ENCODE results near the gene NRN1. TPM values are rescaled to one million over a fixed set of nuclear protein-coding genes. Genes with fewer than 3 reads are reported as not detected.

Gene NRN1
- total and polyA plus RNA-seq, 9 donors = 1.8 to 31.9 (median 5.5) TPM

- DNase-seq = no peak
- Histone ChIP-seq H3K9me3 (peaks cover 0 to 9% of the 10 kb centered on the region in 2 donors), H3K27ac (no peak overlapping the region), H3K4me1 (ENCODE audit: insufficient read depth) (peaks cover 6% of the 10 kb centered on the region), H3K36me3 (no peaks in the 10 kb centered on the region), H3K4me3 (peak overlapping the region; percentile 27), H3K27me3 (no peaks in the 10 kb centered on the region)
- TF ChIP-seq EP300 (IDR thresholded peaks at IDR 0.05) (no peak), POLR2A (IDR thresholded peaks at IDR 0.05) (no peak)
- TF ChIP-seq, protein P1, sequence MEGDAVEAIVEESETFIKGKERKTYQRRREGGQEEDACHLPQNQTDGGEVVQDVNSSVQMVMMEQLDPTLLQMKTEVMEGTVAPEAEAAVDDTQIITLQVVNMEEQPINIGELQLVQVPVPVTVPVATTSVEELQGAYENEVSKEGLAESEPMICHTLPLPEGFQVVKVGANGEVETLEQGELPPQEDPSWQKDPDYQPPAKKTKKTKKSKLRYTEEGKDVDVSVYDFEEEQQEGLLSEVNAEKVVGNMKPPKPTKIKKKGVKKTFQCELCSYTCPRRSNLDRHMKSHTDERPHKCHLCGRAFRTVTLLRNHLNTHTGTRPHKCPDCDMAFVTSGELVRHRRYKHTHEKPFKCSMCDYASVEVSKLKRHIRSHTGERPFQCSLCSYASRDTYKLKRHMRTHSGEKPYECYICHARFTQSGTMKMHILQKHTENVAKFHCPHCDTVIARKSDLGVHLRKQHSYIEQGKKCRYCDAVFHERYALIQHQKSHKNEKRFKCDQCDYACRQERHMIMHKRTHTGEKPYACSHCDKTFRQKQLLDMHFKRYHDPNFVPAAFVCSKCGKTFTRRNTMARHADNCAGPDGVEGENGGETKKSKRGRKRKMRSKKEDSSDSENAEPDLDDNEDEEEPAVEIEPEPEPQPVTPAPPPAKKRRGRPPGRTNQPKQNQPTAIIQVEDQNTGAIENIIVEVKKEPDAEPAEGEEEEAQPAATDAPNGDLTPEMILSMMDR (IDR thresholded peaks at IDR 0.05) = no peak
- 5 to 8% (median 6%) methylated on average over 46 to 48 of the region's 48 CpGs for WGBS, 3 donors
- intact Hi-C loops (cut with DNase I) = no loop called here
Observed at GRCh38 chr6:6002848-6003620, 3.7 kb downstream of the NRN1 start.

- no peaks in the 10 kb centered on the region for H3K36me3 ChIP-seq
- no peaks in the 10 kb centered on the region for H3K27me3 ChIP-seq
- intact Hi-C loops (cut with DNase I) = no loop called here
- H3K4me3 ChIP-seq = no peak overlapping the region
- H3K9me3 ChIP-seq = peaks cover 0 to 9% of the 10 kb centered on the region in 2 donors
- DNase-seq = no peak
- peaks cover 2% of the 10 kb centered on the region for H3K4me1 ChIP-seq (ENCODE audit: insufficient read depth)
- TF ChIP-seq POLR2A (IDR thresholded peaks at IDR 0.05) (no peak), EP300 (IDR thresholded peaks at IDR 0.05) (no peak)
- TF ChIP-seq, protein P1 (IDR thresholded peaks at IDR 0.05) = no peak
- H3K27ac ChIP-seq = no peak overlapping the region
- WGBS, 3 donors = 17 to 18% (median 18%) methylated on average over 37 to 57 of the region's 57 CpGs
Observed at GRCh38 chr6:6002005-6002847, 4.5 kb downstream of the NRN1 start.

DNA sequence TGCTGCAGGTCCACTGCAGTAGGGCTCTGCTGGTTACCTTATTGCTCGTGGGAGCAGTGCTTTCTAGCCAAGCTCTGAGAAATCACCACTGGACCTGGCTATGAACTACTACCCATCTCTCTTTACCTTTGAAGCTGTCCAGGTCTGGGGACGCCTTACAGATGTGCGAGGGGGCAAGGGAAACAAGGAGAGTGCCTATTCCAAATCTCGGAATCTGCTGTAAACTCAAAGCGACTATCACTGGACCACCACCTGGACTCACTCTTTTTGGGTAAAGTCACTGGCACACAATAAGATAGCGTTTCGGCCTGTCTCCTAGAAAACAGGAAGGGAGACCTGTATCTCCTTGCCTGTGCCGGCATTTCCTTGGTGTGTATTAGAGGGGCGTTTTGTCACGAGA lies 5.3 kb downstream of the NRN1 start:
- no peak for DNase-seq
- Histone ChIP-seq H3K36me3 (no peaks in the 10 kb centered on the region), H3K4me1 (ENCODE audit: insufficient read depth) (peaks cover 2% of the 10 kb centered on the region), H3K9me3 (peaks cover 0 to 9% of the 10 kb centered on the region in 2 donors), H3K27me3 (no peaks in the 10 kb centered on the region), H3K4me3 (no peak overlapping the region), H3K27ac (no peak overlapping the region)
- intact Hi-C loops (cut with DNase I) = no loop called here
- no peak for TF ChIP-seq EP300 (IDR thresholded peaks at IDR 0.05)
- no peak for TF ChIP-seq POLR2A (IDR thresholded peaks at IDR 0.05)
- TF ChIP-seq, protein P1 (IDR thresholded peaks at IDR 0.05) = no peak
- WGBS, 3 donors = 47 to 54% (median 51%) methylated on average over 10 of the region's 10 CpGs

DNA sequence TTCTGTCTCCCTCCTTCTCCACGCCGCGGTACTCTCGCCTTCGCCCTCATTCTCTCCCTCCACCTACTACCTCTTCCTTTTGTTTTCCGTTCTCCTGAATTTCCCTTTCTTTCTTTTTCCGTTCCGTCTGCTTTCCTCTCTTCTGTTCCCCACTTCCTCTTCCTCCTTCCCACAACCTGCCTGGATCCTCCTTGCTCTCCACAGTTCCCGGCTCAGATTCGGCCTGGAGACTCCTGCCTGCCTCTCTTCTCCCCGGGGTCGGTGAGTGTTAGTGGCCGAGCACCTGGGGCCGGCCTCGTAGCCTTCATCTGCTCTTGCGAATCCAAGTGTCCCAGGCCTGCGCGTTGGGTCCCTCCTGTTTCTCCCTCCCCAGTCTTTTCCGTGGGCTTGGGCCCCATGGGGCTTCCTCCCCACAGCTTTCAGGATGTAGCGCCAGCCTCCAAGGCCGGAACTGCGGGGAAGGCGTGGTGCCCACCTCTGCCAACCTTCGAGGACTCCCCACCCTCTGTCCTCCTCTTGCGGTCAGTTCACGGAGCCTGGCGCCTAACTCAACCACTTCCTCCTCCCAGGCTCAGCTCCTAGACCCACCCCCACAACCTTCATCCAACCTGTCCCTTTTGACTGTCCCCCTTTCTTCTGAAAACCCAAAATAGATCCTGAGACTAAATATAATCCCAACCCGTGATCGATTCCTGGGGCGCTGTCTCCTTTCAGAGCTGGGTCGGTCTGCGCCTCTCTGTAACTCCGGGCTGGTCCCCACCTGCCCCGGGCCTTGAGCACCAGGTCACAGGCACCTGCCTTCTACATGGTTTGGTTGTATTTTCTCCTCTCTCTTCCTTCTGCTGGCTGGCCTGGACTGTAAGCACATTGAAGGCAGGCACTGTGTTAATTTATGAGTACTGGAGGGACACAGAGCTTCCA lies 6.8 kb downstream of the NRN1 start:
- DNase-seq = no peak
- Histone ChIP-seq H3K4me1 (ENCODE audit: insufficient read depth) (peaks cover 5% of the 10 kb centered on the region), H3K4me3 (no peak overlapping the region), H3K36me3 (no peaks in the 10 kb centered on the region), H3K27me3 (no peaks in the 10 kb centered on the region), H3K27ac (no peak overlapping the region), H3K9me3 (peaks cover 0 to 9% of the 10 kb centered on the region in 2 donors)
- 25 to 28% (median 27%) methylated on average over 34 of the region's 34 CpGs for WGBS, 3 donors
- TF ChIP-seq, protein P1 (IDR thresholded peaks at IDR 0.05) = no peak
- TF ChIP-seq EP300 (IDR thresholded peaks at IDR 0.05) (no peak), POLR2A (IDR thresholded peaks at IDR 0.05) (no peak)
- intact Hi-C loops (cut with DNase I) = no loop called here
